Liver (tissue), 9 donors: ENCODE data around the gene ZDHHC14. TPM values are rescaled to one million over a fixed set of nuclear protein-coding genes. Genes with fewer than 3 reads are reported as not detected.

Experiments used
- DNase-seq: peaks from one replicate; pipeline ENCODE4 v3.0.0-alpha.2; 2017; ENCODE audit warnings: low spot score
- H3K27ac ChIP-seq, 2 donors: one replicate each; pipeline ENCODE4 v1.7.0; 2013; ENCODE audit warnings: inconsistent platforms in 2 of 2, low read length in 2 of 2, control low read depth in 1 of 2, low read depth in 1 of 2, mild to moderate bottlenecking in 1 of 2
- H3K27me3 ChIP-seq, 4 donors: one replicate each; pipeline versions ENCODE4 v1.6.1 to v1.7.0; 2013; ENCODE audit warnings: low read length in 3 of 4, inconsistent platforms in 1 of 4, mild to moderate bottlenecking in 1 of 4, moderate library complexity in 1 of 4; ENCODE audit not compliant: control insufficient read depth in 4 of 4, insufficient read depth in 4 of 4
- H3K36me3 ChIP-seq, 4 donors: one replicate each; pipeline versions ENCODE4 v1.6.1 to v1.7.0; 2013; ENCODE audit warnings: low read length in 3 of 4, mild to moderate bottlenecking in 3 of 4, low read depth in 1 of 4, moderate library complexity in 1 of 4; ENCODE audit not compliant: control insufficient read depth in 4 of 4, insufficient read depth in 3 of 4
- H3K4me1 ChIP-seq, 4 donors: one replicate each; pipeline versions ENCODE4 v1.6.1 to v1.7.0; 2013; ENCODE audit warnings: low read length in 3 of 4, mild to moderate bottlenecking in 3 of 4, moderate library complexity in 1 of 4; ENCODE audit not compliant: control insufficient read depth in 4 of 4, insufficient read depth in 4 of 4
- H3K4me3 ChIP-seq, 3 donors: one replicate each; pipeline versions ENCODE4 v1.6.1 to v1.7.0; 2013; ENCODE audit warnings: low read length in 3 of 3, control low read depth in 1 of 3, low read depth in 1 of 3, mild to moderate bottlenecking in 1 of 3
- H3K9ac ChIP-seq, 2 donors: one replicate each; pipeline ENCODE4 v1.7.0; 2013; ENCODE audit warnings: low read length in 2 of 2, mild to moderate bottlenecking in 2 of 2, moderate library complexity in 2 of 2, control low read depth in 1 of 2, low read depth in 1 of 2
- H3K9me3 ChIP-seq, 4 donors: one replicate each; pipeline versions ENCODE4 v1.6.1 to v1.7.0; 2013; ENCODE audit warnings: low read length in 3 of 4; ENCODE audit not compliant: control insufficient read depth in 4 of 4
- EGR1 ChIP-seq, 2 donors: IDR thresholded peaks; 2 replicates each; pipeline ENCODE4 v1.6.1; 2016 to 2018; ENCODE audit warnings: antibody characterized with exemption in 2 of 2, low read depth in 2 of 2
- FOXA1 ChIP-seq: IDR thresholded peaks from 2 replicates; pipeline ENCODE4 v1.6.1; 2016; ENCODE audit warnings: antibody characterized with exemption
- GABPA ChIP-seq, 2 donors: IDR thresholded peaks in 1 of 2; conservative IDR thresholded peaks in 1 of 2; 2 replicates each; pipeline ENCODE4 v1.6.1; 2016; ENCODE audit warnings: antibody characterized with exemption in 2 of 2, mild to moderate bottlenecking in 1 of 2, moderate library complexity in 1 of 2
- HNF4A ChIP-seq, 2 donors: conservative IDR thresholded peaks; 2 replicates each; pipeline ENCODE4 v1.6.1; 2016; ENCODE audit warnings: antibody characterized with exemption in 2 of 2, mild to moderate bottlenecking in 2 of 2
- HNF4G ChIP-seq: IDR thresholded peaks from 2 replicates; pipeline ENCODE4 v1.6.1; 2016; ENCODE audit warnings: antibody characterized with exemption
- JUND ChIP-seq, 2 donors: IDR thresholded peaks; 2 replicates each; pipeline ENCODE4 v1.6.1; 2016; ENCODE audit warnings: antibody characterized with exemption in 2 of 2
- RAD21 ChIP-seq, 2 donors: IDR thresholded peaks; 2 replicates each; pipeline ENCODE4 v1.6.1; 2016; ENCODE audit warnings: antibody characterized with exemption in 2 of 2, mild to moderate bottlenecking in 2 of 2
- SP1 ChIP-seq: IDR thresholded peaks from 2 replicates; pipeline ENCODE4 v1.6.1; 2018; ENCODE audit warnings: antibody characterized with exemption, mild to moderate bottlenecking
- WGBS: extraction: QIAGEN DNeasy Blood & Tissue Kit; methylation state at CpG from one replicate; pipeline ENCODE4 v1.1.7; 2013; 5-methylcytosine and 5-hydroxymethylcytosine counted together
- polyA plus RNA-seq, 2 donors: library from polyadenylated mRNA; stranded (reverse) in 1 of 2; unstranded in 1 of 2; fragments of 200-250 nt in 1 of 2; fragments of >200 nt in 1 of 2; fragmentation: Nextera tagmentation in 1 of 2; extraction: Ambion mirVana in 1 of 2; gene quantifications; one replicate each; pipeline versions ENCODE4 v1.2.1 to v1.2.3, GENCODE V29; 2013 to 2015
- total RNA-seq, 2 donors: library from RNA; depleted of rRNA; stranded (reverse); fragments of >200 nt; gene quantifications; one replicate each; pipeline ENCODE4 v1.2.3, GENCODE V29; 2014
- TF ChIP-seq, protein P1 (sequence below): fragments of 150-350 bp; IDR thresholded peaks from 2 replicates; pipeline ENCODE4 v1.5.1; 2017; ENCODE audit warnings: improper control_type of control experiment, low read depth, low read length; ENCODE audit not compliant: missing input control
- TF ChIP-seq, protein P2 (sequence below): IDR thresholded peaks from 2 replicates; pipeline ENCODE4 v1.6.1; 2016; ENCODE audit warnings: antibody characterized with exemption
- TF ChIP-seq, protein P3 (sequence below): IDR thresholded peaks from 2 replicates; pipeline ENCODE4 v1.6.1; 2016; ENCODE audit warnings: antibody characterized with exemption
- TF ChIP-seq, protein P4 (sequence below): IDR thresholded peaks from 2 replicates; pipeline ENCODE4 v1.6.1; 2016; ENCODE audit warnings: antibody characterized with exemption
- donor health status: healthy.
- donor health status: healthy.
- donor health status: healthy.
- donor health status: healthy.
- donor health status: healthy.

ZDHHC14 gene
- total and polyA plus RNA-seq, 4 donors, result 4.4 to 11.7 (median 8.4) TPM

DNA sequence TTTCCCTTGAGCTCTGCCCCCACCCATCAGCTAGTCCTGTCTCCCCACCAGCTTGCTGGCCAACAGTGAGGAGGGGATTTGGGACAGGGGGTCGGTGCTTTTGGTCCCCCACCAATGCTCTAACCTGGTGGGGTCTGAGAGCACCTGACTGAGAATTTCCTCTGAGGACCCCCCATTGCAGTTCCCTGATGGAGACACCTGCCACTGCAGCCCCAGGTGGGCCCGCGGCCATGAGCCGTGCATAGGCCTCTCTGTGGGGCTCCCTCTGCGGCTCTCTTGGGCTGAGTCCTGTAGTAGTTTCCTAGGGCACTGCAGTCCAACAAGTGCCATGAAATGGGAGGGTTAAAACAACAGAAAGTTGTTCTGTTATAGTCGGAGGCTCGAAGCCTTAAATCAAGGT, 269.8 kb downstream of the ZDHHC14 start:
- Histone ChIP-seq H3K27ac (no peak overlapping the region), H3K9ac (no peak overlapping the region), H3K36me3 (peaks cover 0 to 30% (median 8%) of the 10 kb centered on the region in 4 donors), H3K4me1 (no peaks in the 10 kb centered on the region), H3K27me3 (no peaks in the 10 kb centered on the region), H3K4me3 (no peak overlapping the region), H3K9me3 (no peaks in the 10 kb centered on the region)
- DNase-seq, result no peak
- TF ChIP-seq HNF4G, result no peak
- TF ChIP-seq HNF4A (conservative IDR thresholded peaks at IDR 0.05), result no peak
- TF ChIP-seq, protein P1, sequence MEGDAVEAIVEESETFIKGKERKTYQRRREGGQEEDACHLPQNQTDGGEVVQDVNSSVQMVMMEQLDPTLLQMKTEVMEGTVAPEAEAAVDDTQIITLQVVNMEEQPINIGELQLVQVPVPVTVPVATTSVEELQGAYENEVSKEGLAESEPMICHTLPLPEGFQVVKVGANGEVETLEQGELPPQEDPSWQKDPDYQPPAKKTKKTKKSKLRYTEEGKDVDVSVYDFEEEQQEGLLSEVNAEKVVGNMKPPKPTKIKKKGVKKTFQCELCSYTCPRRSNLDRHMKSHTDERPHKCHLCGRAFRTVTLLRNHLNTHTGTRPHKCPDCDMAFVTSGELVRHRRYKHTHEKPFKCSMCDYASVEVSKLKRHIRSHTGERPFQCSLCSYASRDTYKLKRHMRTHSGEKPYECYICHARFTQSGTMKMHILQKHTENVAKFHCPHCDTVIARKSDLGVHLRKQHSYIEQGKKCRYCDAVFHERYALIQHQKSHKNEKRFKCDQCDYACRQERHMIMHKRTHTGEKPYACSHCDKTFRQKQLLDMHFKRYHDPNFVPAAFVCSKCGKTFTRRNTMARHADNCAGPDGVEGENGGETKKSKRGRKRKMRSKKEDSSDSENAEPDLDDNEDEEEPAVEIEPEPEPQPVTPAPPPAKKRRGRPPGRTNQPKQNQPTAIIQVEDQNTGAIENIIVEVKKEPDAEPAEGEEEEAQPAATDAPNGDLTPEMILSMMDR, result no peak
- no peak for TF ChIP-seq FOXA1
- TF ChIP-seq, protein P2, sequence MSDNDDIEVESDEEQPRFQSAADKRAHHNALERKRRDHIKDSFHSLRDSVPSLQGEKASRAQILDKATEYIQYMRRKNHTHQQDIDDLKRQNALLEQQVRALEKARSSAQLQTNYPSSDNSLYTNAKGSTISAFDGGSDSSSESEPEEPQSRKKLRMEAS, result no peak
- TF ChIP-seq, protein P3, sequence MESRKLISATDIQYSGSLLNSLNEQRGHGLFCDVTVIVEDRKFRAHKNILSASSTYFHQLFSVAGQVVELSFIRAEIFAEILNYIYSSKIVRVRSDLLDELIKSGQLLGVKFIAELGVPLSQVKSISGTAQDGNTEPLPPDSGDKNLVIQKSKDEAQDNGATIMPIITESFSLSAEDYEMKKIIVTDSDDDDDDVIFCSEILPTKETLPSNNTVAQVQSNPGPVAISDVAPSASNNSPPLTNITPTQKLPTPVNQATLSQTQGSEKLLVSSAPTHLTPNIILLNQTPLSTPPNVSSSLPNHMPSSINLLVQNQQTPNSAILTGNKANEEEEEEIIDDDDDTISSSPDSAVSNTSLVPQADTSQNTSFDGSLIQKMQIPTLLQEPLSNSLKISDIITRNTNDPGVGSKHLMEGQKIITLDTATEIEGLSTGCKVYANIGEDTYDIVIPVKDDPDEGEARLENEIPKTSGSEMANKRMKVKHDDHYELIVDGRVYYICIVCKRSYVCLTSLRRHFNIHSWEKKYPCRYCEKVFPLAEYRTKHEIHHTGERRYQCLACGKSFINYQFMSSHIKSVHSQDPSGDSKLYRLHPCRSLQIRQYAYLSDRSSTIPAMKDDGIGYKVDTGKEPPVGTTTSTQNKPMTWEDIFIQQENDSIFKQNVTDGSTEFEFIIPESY, result no peak
- no peak for TF ChIP-seq SP1
- TF ChIP-seq JUND (IDR thresholded peaks at IDR 0.05), result no peak
- TF ChIP-seq RAD21 (IDR thresholded peaks at IDR 0.05), result no peak
- WGBS, result 98% methylated on average over 7 of the region's 7 CpGs

DNA sequence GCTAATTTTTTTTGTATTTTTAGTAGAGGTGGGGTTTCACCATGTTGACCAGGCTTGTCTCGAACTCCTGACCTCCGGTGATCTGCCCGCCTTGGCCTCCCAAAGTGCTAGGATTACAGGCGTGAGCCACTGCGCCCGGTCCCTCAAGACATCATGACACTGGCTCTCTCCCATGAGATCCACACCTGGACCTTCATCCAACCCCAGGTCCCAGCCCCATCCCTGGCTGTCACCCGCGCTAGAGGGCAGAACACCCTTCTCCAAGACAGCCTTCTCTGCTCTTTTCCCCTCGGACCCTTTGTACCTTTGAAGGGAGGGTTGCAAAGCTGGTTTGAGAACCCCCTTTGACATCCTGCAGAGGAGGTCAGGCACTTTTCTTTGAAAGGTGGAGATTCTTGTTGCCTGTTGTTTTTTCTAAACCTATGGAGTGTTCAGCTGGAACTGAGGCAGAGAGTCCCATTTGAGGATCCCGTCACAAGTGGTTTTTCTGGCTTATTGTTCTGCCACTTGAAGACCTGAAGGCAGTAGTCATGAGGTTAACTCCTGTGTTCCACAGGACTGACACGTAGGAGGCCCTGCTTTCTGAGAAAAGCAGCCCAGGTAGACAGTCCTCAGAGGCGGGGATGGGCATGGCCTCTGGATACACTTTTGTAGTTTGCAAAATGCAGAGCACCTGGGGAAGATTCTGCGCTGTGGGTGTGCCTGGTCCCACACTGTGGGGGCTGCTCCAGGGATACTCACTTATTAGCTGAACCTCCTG, 270.9 kb downstream of the ZDHHC14 start:
- Histone ChIP-seq H3K27me3 (no peaks in the 10 kb centered on the region), H3K4me3 (no peak overlapping the region), H3K36me3 (peaks cover 0 to 36% (median 12%) of the 10 kb centered on the region in 4 donors), H3K9ac (no peak overlapping the region), H3K27ac (no peak overlapping the region), H3K9me3 (no peaks in the 10 kb centered on the region), H3K4me1 (no peaks in the 10 kb centered on the region)
- no peak for DNase-seq
- TF ChIP-seq, protein P2, result no peak
- TF ChIP-seq, protein P1, result no peak
- no peak for TF ChIP-seq GABPA (IDR thresholded peaks at IDR 0.05 in 1 of 2, conservative IDR thresholded peaks at IDR 0.05 in 1 of 2)
- no peak for TF ChIP-seq RAD21 (IDR thresholded peaks at IDR 0.05)
- TF ChIP-seq, protein P4, sequence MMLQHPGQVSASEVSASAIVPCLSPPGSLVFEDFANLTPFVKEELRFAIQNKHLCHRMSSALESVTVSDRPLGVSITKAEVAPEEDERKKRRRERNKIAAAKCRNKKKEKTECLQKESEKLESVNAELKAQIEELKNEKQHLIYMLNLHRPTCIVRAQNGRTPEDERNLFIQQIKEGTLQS, result no peak
- no peak for TF ChIP-seq EGR1 (IDR thresholded peaks at IDR 0.05; ENCODE audit: low read depth in 2 of 2)
- no peak for TF ChIP-seq FOXA1
- 90% methylated on average over 13 of the region's 13 CpGs for WGBS
